GM23338 (cell line): ENCODE results near the gene DIABLO. TPM values are rescaled to one million over a fixed set of nuclear protein-coding genes. Genes with fewer than 3 reads are reported as not detected.

ENCODE experiments used
- ATAC-seq: fragments of 200-7000 bp; cut with Tn5 transposase; 3 replicates; pipeline ENCODE4 v1.9.1; 2020
- DNase-seq: peaks from one replicate; pipeline ENCODE4 v3.0.0-alpha.2; 2015; ENCODE audit warnings: low spot score
- H2AFZ ChIP-seq: fragments of 200-600 bp; sonication (generic); 2 replicates; pipeline ENCODE4 v1.8.0; 2016; ENCODE audit warnings: antibody characterized with exemption, mild to moderate bottlenecking, moderate library complexity
- H3F3A ChIP-seq: fragments of 200-600 bp; sonication (generic); replicated peaks from 2 replicates; pipeline ENCODE4 v1.8.0; 2017; ENCODE audit warnings: antibody characterized with exemption, mixed run types, low read depth
- H3K27ac ChIP-seq: fragments of 200-600 bp; sonication (generic); 2 replicates; pipeline ENCODE4 v1.6.1; 2016; ENCODE audit warnings: low read depth
- H3K27me3 ChIP-seq: fragments of 200-600 bp; sonication (generic); 2 replicates; pipeline ENCODE4 v1.8.0; 2016; ENCODE audit warnings: mild to moderate bottlenecking, mixed run types, moderate library complexity; ENCODE audit not compliant: insufficient read depth
- H3K36me3 ChIP-seq: fragments of 200-600 bp; sonication (generic); 2 replicates; pipeline ENCODE4 v1.8.0; 2016; ENCODE audit warnings: mild to moderate bottlenecking; ENCODE audit not compliant: insufficient read depth
- H3K4me1 ChIP-seq: fragments of 200-600 bp; sonication (generic); 2 replicates; pipeline ENCODE4 v1.8.0; 2016; ENCODE audit warnings: mild to moderate bottlenecking, moderate library complexity; ENCODE audit not compliant: insufficient read depth
- H3K4me2 ChIP-seq: fragments of 200-600 bp; sonication (generic); 2 replicates; pipeline ENCODE4 v1.7.1; 2017; ENCODE audit warnings: mixed run types
- H3K4me3 ChIP-seq: fragments of 200-600 bp; sonication (generic); 2 replicates; pipeline ENCODE4 v1.6.1; 2016; ENCODE audit warnings: mixed run types
- H3K79me2 ChIP-seq: fragments of 200-600 bp; sonication (generic); replicated peaks from 2 replicates; pipeline ENCODE4 v1.8.0; 2017; ENCODE audit warnings: mild to moderate bottlenecking; ENCODE audit not compliant: insufficient read depth
- H3K9me2 ChIP-seq: fragments of 200-600 bp; sonication (generic); 2 replicates; pipeline ENCODE4 v1.8.0; 2017; ENCODE audit not compliant: insufficient read depth
- H4K20me1 ChIP-seq: fragments of 200-600 bp; sonication (generic); replicated peaks from 2 replicates; pipeline ENCODE4 v1.8.0; 2017; ENCODE audit warnings: mild to moderate bottlenecking; ENCODE audit not compliant: insufficient read depth
- H3K27ac Mint-ChIP-seq: 2 replicates; pipeline ENCODE4 v1.8.0; 2020; ENCODE audit warnings: inconsistent platforms, mild to moderate bottlenecking, moderate library complexity, mixed read lengths
- H3K27me3 Mint-ChIP-seq: 3 replicates; pipeline ENCODE4 v1.8.0; 2022; ENCODE audit warnings: low read depth, mild to moderate bottlenecking, moderate library complexity, mixed read lengths, inconsistent platforms; ENCODE audit not compliant: insufficient read depth, poor library complexity
- H3K36me3 Mint-ChIP-seq: 3 replicates; pipeline ENCODE4 v1.8.0; 2021; ENCODE audit warnings: low read depth, mild to moderate bottlenecking, inconsistent platforms, moderate library complexity, mixed read lengths
- H3K4me1 Mint-ChIP-seq: 3 replicates; pipeline ENCODE4 v1.8.0; 2020; ENCODE audit warnings: mild to moderate bottlenecking, inconsistent platforms, mixed read lengths
- H3K4me3 Mint-ChIP-seq: 3 replicates; pipeline ENCODE4 v1.8.0; 2021; ENCODE audit warnings: moderate library complexity, mild to moderate bottlenecking, inconsistent platforms, mixed read lengths
- H3K9me3 Mint-ChIP-seq: 3 replicates; pipeline ENCODE4 v1.8.0; 2020; ENCODE audit warnings: moderate library complexity, mild to moderate bottlenecking, inconsistent platforms, mixed read lengths
- EZH2 ChIP-seq: fragments of 200-600 bp; sonication (generic); IDR thresholded peaks from one replicate; pipeline ENCODE4 v1.8.0; 2017; ENCODE audit warnings: antibody characterized with exemption, mild to moderate bottlenecking, low read depth; ENCODE audit not compliant: unreplicated experiment
- EZH2phosphoT487 ChIP-seq: fragments of 200-600 bp; sonication (generic); IDR thresholded peaks from one replicate; pipeline ENCODE4 v1.8.1; 2018; ENCODE audit warnings: antibody characterized with exemption; ENCODE audit not compliant: unreplicated experiment
- JUNB ChIP-seq: IDR thresholded peaks from one replicate; pipeline ENCODE4 v1.6.1; 2016; ENCODE audit warnings: antibody characterized with exemption; ENCODE audit not compliant: unreplicated experiment
- NANOG ChIP-seq: IDR thresholded peaks from 2 replicates; pipeline ENCODE4 v1.6.1; 2016; ENCODE audit warnings: antibody characterized with exemption, borderline replicate concordance
- POLR2AphosphoS5 ChIP-seq: IDR thresholded peaks from 2 replicates; pipeline ENCODE4 v1.6.1; 2016; ENCODE audit warnings: antibody characterized with exemption, low read depth
- REST ChIP-seq: IDR thresholded peaks from one replicate; pipeline ENCODE4 v1.6.1; 2018; ENCODE audit warnings: antibody characterized with exemption; ENCODE audit not compliant: unreplicated experiment
- STAT1 ChIP-seq: IDR thresholded peaks from one replicate; pipeline ENCODE4 v1.6.1; 2016; ENCODE audit warnings: antibody characterized with exemption; ENCODE audit not compliant: unreplicated experiment
- ZNF114 ChIP-seq: fragments of 250-450 bp; sonication (Bioruptor Pico); IDR thresholded peaks from 2 replicates; pipeline ENCODE4 v1.5.0; 2020; ENCODE audit warnings: mild to moderate bottlenecking, moderate library complexity
- ZNF462 ChIP-seq: fragments of 250-450 bp; sonication (Bioruptor Pico); IDR thresholded peaks from 2 replicates; pipeline ENCODE4 v1.5.0; 2020; ENCODE audit warnings: mild to moderate bottlenecking, moderate library complexity
- polyA plus RNA-seq: library from polyadenylated mRNA; unstranded; fragments of >200 nt; fragmentation: Nextera tagmentation; extraction: Ambion mirVana; gene quantifications from 2 replicates; pipeline ENCODE4 v1.2.1, GENCODE V29; 2016
- total RNA-seq: library from RNA; depleted of rRNA; stranded (reverse); fragments of >200 nt; shearing (Covaris generic); gene quantifications from 2 replicates; pipeline ENCODE4 v1.2.3, GENCODE V29; 2014
- TF ChIP-seq, protein P1 (sequence below): IDR thresholded peaks from 2 replicates; pipeline ENCODE4 v1.6.1; 2016; ENCODE audit warnings: antibody characterized with exemption
- TF ChIP-seq, protein P2 (sequence below), 2 experiments: fragments of 200-600 bp in 1 of 2; sonication (generic) in 1 of 2; conservative IDR thresholded peaks; 2 replicates each; pipeline versions ENCODE4 v1.5.1 to v1.6.1; 2016 to 2017; ENCODE audit warnings: antibody characterized with exemption in 2 of 2, low read depth in 2 of 2, mild to moderate bottlenecking in 2 of 2, moderate library complexity in 1 of 2

Gene DIABLO
- total and polyA plus RNA-seq, 2 experiments from 2014 or later, result 72.0 to 82.7 TPM

GRCh38 chr12:122166422-122167349 is 59.2 kb downstream of the DIABLO start:
- H3K4me1 Mint-ChIP-seq, result no peaks in the 10 kb centered on the region
- H3K9me2 ChIP-seq, result no peaks in the 10 kb centered on the region
- no peak overlapping the region for H3K4me2 ChIP-seq
- H3K27me3 ChIP-seq, result no peaks in the 10 kb centered on the region
- TF ChIP-seq, protein P1, sequence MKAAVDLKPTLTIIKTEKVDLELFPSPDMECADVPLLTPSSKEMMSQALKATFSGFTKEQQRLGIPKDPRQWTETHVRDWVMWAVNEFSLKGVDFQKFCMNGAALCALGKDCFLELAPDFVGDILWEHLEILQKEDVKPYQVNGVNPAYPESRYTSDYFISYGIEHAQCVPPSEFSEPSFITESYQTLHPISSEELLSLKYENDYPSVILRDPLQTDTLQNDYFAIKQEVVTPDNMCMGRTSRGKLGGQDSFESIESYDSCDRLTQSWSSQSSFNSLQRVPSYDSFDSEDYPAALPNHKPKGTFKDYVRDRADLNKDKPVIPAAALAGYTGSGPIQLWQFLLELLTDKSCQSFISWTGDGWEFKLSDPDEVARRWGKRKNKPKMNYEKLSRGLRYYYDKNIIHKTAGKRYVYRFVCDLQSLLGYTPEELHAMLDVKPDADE, result no peak
- no peak for TF ChIP-seq POLR2AphosphoS5
- no peak for TF ChIP-seq ZNF462
- TF ChIP-seq STAT1, result no peak
- no peak for TF ChIP-seq NANOG
- TF ChIP-seq EZH2phosphoT487, result no peak
- no peak for TF ChIP-seq REST
- TF ChIP-seq EZH2, result no peak
- no peak for TF ChIP-seq JUNB
- TF ChIP-seq, protein P2, sequence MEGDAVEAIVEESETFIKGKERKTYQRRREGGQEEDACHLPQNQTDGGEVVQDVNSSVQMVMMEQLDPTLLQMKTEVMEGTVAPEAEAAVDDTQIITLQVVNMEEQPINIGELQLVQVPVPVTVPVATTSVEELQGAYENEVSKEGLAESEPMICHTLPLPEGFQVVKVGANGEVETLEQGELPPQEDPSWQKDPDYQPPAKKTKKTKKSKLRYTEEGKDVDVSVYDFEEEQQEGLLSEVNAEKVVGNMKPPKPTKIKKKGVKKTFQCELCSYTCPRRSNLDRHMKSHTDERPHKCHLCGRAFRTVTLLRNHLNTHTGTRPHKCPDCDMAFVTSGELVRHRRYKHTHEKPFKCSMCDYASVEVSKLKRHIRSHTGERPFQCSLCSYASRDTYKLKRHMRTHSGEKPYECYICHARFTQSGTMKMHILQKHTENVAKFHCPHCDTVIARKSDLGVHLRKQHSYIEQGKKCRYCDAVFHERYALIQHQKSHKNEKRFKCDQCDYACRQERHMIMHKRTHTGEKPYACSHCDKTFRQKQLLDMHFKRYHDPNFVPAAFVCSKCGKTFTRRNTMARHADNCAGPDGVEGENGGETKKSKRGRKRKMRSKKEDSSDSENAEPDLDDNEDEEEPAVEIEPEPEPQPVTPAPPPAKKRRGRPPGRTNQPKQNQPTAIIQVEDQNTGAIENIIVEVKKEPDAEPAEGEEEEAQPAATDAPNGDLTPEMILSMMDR (conservative IDR thresholded peaks at IDR 0.05; ENCODE audit: low read depth in 2 of 2), result no peak
- no peak for TF ChIP-seq ZNF114 (CRISPR knock-in tag)
- H4K20me1 ChIP-seq, result no peaks in the 10 kb centered on the region
- no peak overlapping the region for H3K4me3 ChIP-seq
- no peaks in the 10 kb centered on the region for H3K36me3 Mint-ChIP-seq
- H3K9me3 Mint-ChIP-seq, result no peaks in the 10 kb centered on the region
- H3K4me1 ChIP-seq, result no peaks in the 10 kb centered on the region
- no peaks in the 10 kb centered on the region for H3K79me2 ChIP-seq
- DNase-seq (no peak), ATAC-seq (peak; percentile 36; the same call in 2 of the 3 replicates)
- peak overlapping the region; percentile 47; the same call in 1 of the 2 replicates for H2AFZ ChIP-seq
- H3K27me3 Mint-ChIP-seq, result peaks cover 2% of the 10 kb centered on the region
- no peak overlapping the region for H3K27ac ChIP-seq
- H3K4me3 Mint-ChIP-seq, result no peak overlapping the region
- no peaks in the 10 kb centered on the region for H3K36me3 ChIP-seq
- no peaks in the 10 kb centered on the region for H3F3A ChIP-seq
- H3K27ac Mint-ChIP-seq, result no peak overlapping the region
